Stimulated activated CD4-positive, alpha-beta T cell treated with anti-CD3 and anti-CD28 coated beads, Interleukin-4, amount 100 ng/mL, for 4 hours (primary cell): ENCODE measurements around the gene FOXP1.

Experiments used
- DNase-seq, 2 experiments: peaks; one replicate each; pipeline ENCODE4 v3.0.0-alpha.2; 2020

FOXP1 gene

DNA sequence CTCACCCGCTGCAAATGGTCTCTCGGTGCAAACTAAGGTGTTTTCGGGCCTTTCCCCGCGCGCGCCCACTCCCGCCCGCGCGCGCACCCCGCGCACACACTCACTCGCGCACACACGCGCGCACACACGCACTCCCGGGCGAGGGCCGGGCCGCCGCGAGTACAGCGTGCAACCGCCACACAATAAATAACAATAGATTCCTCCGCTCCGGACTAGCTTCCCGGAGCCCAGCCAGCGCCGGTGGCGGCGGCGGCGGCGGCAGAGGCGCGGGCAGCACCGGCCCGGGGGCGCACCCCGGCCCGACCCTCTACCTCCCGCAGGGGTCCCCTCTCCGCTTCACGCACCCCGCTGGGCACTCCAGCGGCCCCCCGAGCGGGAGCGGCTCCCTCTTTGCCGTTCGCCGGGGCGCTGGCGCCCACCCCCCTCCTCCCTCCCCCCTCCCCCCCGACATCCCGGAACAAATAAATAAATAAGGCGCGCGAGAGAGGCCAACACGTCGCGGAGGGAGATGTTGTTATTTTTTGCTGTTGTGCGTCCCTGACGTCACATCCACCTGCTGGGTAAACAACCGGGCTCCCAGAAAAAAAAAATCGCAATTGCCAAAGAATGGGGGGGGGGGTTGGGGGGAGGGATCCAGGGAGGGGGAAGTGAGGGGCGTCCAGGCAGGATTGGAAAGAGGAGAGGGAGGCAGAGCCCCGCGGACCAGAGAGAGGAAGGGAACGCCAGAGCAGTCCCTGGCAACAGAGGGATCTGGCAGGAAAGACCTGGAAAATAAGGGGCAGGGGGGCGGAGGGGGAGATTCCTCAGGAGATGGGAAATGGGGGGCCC is at the start of gene FOXP1:
Gene FOXP1 (minus strand): TSS at position 163 of the 828 bp plus-strand sequence. CDS start 385,347 bp downstream, outside the sequence.
- DNase-seq, result peak; percentile 63 to 75

DNA sequence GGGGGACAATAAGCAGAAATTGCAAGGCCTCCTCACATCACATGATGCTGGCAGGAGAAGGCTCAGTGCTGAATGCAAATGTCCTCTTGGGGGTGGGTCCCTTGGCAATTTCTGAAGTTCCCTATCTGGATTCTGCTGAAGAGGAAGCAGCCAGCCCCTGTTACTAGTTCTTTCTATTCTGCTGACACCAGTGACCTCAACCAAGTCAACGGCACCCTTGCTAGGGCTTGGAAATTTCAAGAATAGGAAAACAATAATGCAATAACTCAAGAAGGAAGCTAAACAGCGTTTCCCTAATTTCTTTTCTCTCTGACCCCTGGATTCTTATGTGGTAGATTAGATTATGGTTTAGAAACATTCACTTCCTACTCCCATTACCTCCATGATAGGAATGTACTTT is 46.2 kb upstream of the FOXP1 start:
- no peak for DNase-seq

DNA sequence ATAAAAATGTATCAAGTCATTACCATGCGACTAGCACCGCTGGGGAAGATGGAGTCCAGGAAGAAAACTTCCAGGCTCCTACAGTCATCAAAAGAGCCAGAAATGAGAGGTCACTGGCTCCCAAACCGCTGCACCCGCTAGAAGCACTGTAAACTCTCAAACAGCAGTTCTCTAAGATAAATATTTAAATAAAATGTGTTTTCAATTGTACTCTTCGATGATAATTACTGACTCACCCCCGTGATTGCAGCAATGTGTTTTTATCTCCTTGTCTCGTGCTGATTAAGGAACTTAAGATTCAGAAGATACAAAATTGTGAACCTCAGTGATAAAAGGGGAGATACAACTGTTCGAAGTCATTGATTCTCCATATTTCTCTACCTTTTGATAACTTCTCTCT is 45.8 kb upstream of the FOXP1 start:
- no peak for DNase-seq

DNA sequence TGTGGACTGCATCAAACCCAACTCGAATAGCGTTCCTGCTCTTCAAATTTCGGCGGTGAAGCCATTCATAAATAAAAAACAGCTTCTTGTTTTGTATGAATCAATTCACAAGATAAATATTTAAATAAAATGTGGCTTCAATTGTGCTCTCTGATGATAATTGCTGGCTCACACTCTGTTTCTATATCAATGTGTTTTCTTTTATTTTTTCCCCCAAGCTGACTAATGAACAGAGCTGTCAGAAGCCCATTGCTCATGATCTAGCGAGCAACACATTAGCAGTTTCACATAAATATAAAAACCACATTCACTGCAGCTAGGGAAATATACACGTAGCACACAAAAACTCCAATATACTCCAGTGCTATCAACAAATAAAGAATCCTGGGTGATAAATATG is 45.0 kb upstream of the FOXP1 start:
- no peak for DNase-seq

DNA sequence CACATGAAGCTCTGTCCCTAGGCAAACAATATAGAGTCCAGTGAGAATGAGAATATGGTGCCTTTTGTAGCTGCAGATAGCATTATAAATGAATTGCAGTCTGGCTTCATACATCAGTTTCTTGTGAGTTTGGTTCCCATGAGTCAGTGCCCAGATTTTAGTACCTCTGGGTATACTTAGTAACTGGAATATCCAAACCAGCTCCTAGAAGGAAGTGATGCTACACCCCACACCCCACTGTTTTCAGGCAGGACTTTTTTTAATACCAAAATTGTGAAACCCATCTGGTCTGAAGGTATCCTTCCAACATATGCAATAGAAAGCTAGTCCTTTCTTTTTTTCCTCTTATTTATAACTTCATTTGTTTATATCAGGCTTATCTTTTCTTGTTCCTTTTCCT is 42.1 kb upstream of the FOXP1 start:
- no peak for DNase-seq

DNA sequence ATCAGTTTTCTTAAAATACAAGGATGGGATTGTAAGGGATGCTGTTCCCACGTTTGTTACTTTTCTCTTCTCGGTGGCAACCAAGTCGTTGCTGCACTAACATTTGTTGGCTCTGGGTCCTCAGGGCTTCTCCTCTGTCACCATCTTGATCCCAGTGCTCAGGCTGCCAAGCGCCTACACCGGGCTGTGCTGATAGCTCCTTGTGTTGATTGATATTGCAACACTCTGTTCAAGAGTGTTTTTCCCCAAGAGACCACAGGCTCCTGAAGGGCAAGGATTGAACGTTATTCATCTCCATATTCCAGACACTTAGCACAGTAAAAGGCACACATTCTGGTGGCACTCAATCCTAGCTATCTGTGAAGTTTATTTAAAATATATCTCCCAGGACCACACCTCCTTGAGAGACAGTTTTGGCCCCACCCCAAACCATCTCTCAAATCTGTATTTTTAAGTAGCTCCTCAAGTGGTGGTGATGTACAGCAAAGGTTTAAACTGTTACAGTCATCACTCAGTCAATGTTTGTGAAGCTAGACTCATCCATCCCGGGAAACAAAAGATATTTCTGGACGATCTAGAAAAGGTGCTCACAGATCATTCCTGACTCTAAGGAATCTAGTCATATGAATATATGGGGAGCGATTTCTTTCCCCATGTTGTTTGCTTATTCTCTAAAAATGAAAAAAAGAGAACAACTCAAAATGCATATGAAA is 38.5 kb upstream of the FOXP1 start:
- no peak for DNase-seq

DNA sequence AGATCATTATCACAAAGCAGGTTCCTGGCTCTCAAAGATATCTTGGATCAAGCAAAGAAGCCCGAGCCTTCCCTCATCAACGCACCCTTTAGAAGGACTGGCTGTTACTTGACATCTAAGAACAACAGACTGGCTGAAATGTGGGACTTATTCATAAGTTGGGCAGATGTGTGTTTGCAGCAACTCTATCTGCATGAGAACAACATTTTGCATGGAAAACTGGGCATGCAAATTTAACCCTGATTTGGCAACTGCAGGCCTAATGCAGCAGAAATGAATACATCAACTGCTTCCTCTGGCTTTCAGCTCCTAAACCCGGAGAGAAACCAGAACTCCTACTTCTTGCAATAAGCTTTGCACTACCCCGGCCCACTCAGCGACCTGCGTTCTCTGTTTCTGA is 35.0 kb upstream of the FOXP1 start:
- no peak for DNase-seq

DNA sequence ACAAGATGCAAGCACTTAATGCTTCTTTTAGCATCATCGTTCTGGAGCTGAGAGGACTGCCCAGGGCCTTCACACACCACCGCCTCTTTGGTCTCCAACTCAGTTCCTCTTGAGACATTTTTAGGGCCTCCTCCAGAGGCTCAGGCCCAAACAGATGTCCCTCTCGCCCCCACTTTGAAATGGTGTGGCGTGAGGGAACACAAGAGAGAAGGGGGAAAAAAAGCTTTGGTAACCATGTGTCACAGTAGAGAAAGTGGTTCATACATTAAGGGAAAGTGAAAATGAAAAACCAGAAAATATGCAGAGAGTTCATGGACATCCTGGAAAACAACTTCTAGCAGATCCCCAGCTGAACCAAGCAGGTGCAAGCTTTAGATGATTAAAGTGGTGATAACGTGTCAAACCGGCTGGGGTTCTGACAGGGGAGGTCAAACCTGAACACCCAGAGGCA is 33.1 kb upstream of the FOXP1 start:
- DNase-seq, result no peak

DNA sequence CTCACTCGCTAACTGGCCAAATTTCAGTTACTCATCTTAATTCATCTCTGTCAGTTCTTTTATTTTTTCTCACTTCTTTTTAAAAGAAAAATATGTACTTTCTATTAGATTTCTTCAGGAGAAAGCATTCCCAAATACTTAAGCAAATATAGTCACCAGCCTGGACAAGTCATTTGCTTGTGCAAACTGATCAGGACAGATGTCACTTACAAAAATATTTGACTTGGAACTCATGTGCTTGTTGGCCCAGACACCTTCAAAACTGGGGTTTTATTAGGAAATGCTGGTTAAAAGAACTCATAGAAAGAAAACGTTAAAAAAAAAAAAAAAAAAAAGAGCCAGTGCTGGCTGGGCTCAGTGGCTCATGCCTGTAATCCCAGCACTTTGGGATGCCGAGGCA is 31.3 kb upstream of the FOXP1 start:
- no peak for DNase-seq

DNA sequence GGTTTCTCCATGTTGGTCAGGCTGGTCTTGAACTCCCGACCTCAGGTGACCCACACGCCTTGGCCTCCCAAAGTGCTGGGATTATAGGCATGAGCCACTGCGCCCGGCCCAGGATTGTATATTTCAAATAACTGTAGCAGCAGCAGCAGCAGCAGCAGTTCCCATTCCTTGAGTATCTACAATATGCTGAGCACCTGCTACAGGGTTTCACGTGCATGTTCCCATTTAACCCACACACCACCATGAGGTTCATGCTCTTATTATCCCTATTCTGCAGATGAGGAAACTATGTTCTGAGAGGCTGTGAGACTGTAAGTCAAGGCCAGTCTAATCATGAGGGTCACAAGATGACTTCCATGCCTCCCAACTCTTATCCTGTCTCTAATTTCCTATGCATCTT is 30.9 kb upstream of the FOXP1 start:
- DNase-seq, result no peak

DNA sequence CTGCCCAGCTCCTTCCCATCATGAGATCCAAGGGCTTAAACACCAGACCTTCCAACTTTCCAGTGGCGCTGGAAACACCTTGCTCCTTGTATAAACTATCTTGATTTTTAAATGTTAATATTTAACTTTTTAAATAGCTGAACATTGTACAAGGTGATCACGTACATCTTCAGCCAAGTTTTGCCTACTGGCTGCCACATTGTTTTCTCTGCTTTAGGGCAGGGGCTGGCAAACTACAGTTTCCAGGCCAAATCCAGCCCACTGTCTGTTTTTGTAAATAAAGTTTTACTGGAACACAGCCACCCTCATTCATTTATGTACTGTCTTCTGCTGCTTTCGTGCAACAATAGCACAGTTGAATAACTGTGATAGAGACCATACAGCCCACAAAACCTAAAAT is 27.6 kb upstream of the FOXP1 start:
- no peak for DNase-seq

DNA sequence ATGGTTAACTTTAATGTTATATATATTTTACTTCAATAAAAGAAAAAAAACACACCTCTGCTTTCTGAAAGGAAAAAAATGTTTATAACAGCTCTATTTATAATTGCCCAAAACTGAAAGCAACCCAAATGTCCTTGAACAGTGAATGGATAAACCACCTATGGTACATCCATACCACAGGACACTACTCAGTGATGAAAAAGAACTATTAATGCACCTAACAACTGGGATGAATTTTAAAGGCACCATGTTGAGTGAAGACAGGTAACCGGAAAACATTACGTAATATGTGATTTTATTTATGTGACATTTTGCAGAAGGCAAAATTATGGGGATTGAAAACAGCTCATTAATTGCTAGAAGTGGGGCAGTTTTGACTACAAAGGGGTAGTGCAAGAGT is 23.8 kb upstream of the FOXP1 start:
- DNase-seq, result no peak

DNA sequence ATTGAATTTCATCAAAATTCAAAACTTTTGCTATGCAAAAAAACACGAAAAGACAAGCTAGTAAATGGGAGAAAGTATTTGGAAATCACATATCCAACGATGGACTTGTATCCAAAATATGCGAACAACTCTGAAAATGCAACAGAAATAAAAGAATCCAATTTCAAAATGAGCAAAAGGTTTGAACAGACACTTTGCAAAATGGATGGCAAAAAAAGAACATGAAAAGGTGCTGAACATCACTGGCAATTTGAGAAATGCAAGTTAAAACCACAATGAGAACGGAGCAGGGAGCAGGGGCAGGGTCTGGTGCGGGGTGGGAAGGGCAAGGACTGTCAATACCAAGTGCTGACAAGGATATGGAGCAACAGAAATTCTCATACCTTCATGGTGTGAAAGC is 23.1 kb upstream of the FOXP1 start:
- DNase-seq, result no peak

DNA sequence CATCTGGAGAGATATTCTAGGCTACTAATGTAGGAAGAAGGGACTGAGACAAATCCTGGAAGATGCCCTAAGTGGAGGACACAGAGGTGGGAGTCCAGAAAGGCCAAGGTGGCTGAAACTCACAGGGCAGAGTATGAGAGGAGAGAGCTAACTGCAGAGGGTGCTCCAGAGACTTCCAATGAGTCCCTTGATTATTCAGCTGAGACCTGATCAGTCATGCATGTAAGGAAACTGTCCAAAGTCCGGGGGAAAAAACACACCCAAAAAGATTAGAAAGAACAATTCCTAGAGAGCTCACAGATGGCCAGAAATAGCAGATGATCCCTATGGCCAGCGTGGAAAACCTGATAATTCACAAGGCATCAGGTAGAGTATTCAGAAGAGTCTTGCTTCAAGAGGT is 18.7 kb upstream of the FOXP1 start:
- DNase-seq, result no peak

DNA sequence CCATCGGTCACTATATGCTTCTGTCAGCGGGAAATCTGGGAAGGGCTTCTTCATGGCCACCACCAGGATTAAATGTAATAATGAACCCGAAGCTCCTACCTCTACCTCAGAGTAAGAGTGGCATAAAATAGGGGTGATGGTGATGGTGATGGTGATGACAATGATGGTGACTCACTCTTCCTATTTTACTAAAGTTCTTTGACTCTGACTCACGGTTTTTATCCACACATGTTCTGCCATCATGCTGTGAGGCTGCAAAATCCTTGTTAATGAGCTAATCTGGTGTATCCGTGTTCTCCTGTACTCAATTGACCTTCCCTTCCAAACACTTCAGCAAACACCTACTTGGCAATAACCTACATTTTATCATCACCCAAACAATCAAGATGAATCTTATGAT is 18.3 kb upstream of the FOXP1 start:
- no peak for DNase-seq

DNA sequence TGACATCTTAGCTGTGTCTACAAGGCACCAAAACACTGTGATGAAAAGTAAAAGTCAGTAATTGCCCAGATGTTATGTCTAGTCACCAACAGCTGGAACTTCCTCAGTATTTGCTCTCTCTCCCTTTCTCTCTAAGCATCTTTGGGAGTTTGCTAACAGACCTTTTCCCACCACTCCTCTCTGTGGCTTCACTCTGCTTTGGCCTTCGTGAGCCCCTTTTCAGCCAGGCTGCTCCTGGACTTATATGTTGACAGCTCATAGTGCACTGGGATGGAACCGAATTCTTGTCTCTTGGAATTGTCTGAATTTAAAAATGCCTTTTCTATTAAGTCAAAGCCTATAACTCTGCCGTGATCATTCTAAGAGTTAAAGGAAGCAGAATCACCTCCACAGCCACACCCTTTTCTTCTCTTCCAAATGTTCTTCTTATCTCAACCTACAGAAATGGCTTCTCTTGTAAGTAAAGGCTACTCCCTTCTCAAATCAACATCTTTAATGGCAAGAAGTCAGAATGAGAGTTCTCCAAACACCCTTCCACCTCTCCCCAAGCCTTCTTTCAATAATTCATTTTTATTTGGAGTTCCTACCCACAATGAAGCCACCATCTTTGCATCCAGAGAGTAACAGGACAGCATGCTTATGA is 17.2 kb upstream of the FOXP1 start:
- no peak for DNase-seq

DNA sequence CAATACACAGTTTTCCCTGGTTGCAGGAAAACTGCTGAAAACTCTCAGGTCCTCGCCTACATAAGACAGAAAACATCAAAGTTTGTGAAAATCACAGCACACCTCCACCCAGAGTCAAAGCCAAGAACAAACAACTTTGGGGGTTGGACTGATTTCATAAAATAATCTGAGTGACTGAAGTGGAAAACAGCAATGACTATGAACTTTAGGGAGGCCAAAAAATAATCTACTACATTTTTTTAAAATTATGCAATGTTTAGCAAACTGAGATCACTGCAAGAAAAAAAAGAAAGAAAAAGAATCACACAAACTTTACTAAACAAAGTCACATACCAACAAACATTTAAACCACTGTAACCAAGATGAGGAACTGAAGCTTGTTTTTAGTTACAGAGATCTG is 15.9 kb upstream of the FOXP1 start:
- DNase-seq, result no peak

DNA sequence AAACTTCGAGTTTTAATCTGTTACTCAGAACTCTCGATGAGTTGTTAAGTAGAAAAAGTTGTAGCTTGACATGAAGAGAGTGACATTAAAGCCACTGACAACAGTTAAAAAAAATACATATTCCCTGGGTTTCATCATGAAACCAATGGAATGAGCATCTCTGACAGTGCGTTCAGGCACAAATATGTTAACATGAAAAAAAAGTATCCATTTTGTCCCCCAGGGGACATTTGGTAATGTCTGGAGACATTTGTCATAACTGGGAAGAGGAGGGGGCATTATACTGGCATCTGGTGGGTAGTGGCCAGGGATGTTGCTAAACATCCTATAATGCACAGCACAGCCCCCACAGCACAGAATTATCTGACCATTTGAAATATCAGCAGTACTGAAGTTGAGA is 14.8 kb upstream of the FOXP1 start:
- DNase-seq, result no peak

DNA sequence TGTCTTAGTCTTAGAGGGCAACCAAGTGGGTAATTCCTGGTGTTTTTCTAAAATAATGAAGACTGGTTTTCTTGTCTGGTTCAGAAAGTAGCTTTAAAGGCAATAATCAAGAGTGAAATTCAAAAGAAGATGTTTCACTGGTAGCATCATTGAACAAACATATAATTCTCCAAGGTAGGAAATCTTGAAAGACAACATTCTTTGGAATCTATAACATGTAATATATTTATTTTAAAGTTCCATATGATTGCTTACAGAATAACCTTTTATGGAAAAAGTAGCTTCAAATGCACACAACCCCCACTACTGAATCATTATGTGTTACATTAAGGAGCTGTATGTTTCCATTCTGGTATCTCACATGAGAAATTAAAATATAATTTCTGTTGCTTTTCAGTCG is 13.8 kb upstream of the FOXP1 start:
- no peak for DNase-seq

DNA sequence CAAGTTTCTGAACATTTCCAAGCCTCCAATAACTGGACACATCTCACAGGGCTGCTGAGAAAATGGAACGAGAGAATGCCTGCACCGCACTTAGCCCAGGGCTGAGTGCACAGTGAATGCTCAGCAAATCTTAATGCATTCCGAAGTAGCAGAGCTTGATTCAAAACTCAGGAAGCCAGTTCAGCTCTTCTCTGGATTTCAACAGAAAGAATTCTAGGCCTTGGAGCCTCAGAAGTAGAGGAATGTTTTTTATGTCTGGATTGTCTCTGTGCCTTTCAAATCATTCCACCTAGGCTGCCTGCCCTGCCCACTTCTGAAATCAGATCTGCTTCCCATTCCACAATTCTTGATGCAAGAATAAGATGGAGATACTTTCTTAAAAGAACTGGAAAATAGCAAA is 9.6 kb upstream of the FOXP1 start:
- no peak for DNase-seq

DNA sequence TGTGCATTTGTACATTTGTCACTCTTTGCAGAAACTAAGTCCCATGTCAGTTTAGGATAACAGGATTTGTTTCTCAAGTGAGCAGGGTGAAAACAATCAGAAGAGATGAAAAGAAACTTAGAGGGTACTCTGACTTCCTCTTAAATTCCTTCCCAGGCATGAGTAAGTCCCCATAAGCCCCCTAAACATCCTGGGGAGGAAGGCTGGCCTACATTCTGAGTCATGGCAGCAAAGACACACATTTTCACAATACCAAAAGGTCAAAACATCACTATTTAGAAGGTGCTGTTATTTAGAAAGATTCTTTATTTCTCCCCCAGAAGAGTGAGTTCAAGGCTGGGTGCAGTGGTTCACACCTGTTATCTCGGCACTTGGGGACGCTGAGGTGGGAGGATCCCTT is 7.6 kb upstream of the FOXP1 start:
- DNase-seq, result no peak

DNA sequence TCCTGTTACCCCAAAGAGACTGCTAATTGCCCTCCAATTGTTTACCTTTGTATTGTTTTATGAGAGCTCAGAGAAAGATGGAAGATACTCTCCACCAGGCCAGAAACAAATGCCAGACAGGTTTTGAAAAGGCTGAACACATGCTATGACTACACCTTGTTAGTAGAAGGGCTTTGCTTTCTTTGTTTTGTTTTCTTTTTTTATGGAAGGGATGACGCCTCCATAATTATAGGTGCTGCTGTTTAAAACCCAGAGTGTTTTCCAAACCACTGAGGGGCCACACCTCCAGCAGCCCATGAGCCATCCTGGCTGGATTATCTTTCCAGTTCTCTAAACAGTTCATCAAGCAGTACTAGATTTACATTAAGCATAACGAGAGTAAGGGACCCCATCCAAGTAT is 5.6 kb upstream of the FOXP1 start:
- no peak for DNase-seq

DNA sequence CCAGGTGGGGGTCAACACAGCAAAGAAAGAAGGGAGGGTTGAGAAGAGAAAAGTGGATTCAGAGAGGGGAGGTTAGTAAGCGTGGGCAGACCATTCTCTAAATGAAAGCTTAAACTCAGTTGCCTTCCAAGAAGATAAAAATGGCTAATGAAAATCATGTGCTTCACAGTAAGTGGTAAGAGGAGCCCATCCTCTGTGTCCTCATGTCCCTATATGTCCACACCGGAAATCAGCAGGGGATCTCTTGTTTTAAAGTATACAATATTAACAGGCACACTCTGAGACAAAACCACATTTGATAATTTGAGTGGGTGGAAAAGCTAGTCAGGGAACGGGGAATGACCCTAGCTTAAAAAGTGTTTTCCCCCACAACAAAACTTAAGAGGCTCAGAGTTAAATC is 4.4 kb upstream of the FOXP1 start:
- no peak for DNase-seq

DNA sequence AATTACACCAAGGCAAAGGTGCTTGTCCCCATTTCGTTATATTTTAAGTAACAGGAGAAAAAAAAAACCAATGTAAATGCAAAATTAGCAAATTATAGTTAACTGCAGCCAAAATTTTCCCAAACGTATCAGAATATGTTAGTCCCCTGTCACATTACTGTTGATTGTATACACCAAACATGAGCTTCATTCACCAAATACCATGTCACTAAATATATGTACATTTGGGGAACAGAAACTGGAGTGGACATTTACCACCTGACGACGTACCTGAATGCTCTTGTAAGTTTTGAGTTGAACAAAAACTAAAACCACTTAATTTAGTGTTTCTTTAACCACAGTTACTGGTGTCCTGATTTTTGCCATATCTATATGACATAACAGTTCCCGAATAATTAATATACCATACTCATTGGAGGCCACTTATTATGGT is 3.3 kb upstream of the FOXP1 start:
- DNase-seq, result no peak
